HTERT RPE-1 (cell line): ENCODE data around the gene ZBTB20.

Experiments
- in situ Hi-C: fragments of 300-500 bp; cut with MboI; formaldehyde crosslinking; loops from 4 replicates; pipeline ENCODE4 v1.14.3; 2020; ENCODE audit warnings: low sequenced_read_pairs

Gene ZBTB20

DNA sequence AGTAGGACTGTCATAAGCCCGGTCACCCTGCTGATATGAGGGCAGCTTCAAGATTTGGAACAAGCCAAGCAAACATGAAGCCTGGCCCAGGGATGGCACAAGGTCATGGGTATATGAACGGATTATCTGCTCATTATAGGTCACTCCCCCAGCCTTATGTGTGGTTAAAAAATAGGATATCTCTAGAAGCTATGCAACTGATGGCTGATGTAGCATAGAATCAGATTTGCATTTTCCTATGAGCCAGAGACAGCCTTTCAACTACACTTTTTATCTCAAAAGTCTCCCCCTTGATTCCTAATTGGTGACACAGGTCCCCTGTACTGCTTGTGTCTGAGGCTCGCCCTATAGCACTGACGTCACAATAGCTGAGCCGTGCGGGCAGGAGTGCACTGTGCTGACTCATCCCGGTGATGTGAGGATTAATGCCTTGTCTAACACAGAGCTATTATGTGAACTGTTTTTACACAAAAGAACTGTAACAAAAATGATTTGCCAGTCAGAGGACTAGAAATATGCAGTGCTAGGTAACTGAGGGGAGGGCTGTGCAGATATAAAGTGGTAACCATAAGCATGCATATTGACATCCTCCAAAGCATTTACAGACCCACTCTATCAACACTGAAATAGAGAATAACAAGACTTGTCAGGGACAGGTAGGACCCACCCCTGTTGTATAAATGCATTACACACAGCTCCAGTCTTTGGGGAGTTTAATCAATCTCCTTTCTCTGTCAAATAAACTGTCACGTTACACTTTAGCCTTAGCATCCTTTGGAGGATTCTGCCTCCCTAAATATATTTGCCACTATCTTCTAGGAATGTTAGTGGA is 648.3 kb downstream of the ZBTB20 start:
- in situ Hi-C loops = no loop called here

GRCh38 chr3:114496874-114497273 is 650.2 kb downstream of the ZBTB20 start:
- in situ Hi-C loops = no loop called here

GRCh38 chr3:114496466-114496865 is 650.6 kb downstream of the ZBTB20 start:
- in situ Hi-C loops = no loop called here

DNA sequence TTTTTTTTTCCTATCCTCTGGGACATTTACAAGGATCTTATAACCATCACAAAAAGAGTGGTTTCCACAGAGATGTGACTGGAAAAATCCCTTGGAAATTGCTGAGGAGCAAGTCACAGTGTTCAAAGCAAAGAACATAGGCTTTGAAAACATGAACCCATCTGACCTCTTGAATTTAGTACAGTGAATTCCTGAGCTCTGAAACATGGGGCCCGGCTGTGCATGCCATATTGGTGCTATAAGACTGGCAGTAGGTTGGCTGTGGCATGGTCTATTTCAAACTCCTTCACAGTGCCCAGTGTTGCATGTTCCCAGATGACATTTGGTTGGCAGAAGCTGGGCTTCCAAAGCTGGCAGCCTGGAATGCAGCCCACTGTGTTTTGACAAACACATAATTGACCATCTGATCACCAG is 651.1 kb downstream of the ZBTB20 start:
- in situ Hi-C loops = no loop called here

GRCh38 chr3:114494498-114494897 is 652.6 kb downstream of the ZBTB20 start:
- in situ Hi-C loops = no loop called here

GRCh38 chr3:114490829-114491228 is 656.3 kb downstream of the ZBTB20 start:
- in situ Hi-C loops = no loop called here

- in situ Hi-C loops = no loop called here
These were observed 659.6 kb downstream of the ZBTB20 start for GRCh38 chr3:114487502-114487901.

DNA sequence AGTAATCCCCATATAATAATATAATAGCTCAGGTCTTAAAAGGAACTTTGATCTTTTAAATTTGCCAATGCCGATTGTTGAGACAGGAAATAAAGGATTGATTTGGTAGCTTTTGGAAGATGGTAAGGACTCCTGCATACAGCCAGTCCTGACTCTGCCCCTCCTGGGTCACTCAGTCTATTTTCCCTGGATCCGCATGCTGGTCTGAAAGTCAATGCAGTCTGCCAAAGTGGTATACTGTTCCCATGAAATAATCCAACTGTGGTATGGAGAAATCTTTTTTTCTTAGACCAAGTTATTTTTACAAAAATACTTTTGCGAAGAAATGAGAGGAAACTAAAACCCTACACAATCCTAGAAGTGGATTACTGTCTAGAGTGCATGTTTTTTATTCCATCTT is 662.2 kb downstream of the ZBTB20 start:
- in situ Hi-C loops = no loop called here

- in situ Hi-C loops = no loop called here
These were observed 666.0 kb downstream of the ZBTB20 start for GRCh38 chr3:114481113-114481512.

DNA sequence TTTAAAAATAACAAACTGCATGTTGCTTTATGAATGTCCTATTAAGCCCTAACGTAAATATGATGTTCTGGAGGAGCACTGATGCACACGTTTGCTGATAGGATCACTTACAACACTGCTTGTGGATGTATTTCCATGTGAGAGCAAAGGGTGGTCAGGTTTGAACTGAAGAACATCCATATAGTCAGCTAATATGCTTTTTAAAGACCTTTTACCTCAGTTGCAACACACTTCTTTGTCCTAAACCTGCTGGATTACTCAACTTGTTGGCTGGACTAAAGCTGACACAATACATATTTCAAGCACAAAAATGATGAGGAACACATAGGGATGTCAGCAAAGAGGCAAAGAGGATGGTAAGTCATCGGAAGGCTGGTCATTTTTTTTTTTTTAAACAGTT is 666.6 kb downstream of the ZBTB20 start:
- in situ Hi-C loops = no loop called here

DNA sequence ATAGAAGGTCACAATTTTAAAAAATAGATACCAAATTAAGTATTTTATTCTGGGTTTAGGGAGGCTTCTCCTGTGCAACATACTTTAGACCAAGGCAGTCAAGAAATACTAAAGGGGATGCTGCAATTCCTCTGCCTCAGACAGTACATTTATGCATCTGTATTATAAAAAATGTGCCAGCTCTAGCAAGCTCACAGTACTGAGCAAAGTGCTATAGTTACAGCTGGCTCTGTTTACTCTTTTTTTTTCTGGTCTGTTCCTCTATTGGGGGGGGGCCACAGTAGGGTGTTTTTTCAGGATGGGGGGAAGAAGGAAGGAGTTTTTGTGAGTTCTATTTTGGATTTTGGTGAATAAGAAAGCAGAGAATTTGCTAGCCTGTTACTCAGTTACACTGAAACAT is 668.3 kb downstream of the ZBTB20 start:
- in situ Hi-C loops = no loop called here

DNA sequence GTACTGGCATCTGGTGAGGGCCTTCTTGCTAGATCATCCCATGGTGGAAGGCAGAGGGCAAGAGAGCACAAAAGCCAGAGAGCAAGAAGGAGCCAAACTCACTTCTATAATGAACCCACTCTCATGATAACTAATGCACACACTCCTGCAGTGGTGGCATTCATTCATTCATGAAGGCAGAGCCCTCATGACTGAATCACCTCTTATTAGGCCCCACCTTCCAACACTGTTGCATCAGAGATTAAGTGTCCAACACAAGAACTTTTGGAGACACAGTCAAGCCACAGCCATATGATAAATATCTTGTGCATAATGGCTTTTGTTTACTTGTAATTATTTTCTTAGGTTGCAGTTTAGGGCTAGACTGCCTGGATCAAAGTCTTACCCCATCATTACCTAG is 670.6 kb downstream of the ZBTB20 start:
- in situ Hi-C loops = no loop called here

DNA sequence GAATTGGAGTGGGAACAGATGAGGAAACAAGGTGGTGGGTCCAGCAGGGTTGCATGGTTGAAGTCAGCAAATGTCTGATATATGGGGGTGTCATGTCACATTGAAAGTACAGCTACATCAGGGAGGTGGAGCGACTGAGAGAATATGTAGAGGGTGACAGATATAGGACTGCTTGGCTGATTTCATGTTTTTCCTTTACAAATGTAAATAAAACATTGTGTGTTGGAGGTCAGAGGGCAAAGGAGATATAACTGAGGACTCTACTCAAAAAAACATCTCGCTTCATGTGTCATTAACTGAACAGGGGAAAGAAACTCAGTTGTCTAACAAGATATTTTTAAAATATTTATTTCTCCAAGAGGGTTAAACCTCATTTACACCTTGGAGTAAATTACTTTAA is 675.6 kb downstream of the ZBTB20 start:
- in situ Hi-C loops = no loop called here

- in situ Hi-C loops = no loop called here
These were observed 678.0 kb downstream of the ZBTB20 start for GRCh38 chr3:114469070-114469469.

- in situ Hi-C loops = no loop called here
These were observed 680.3 kb downstream of the ZBTB20 start for GRCh38 chr3:114466816-114467215.

DNA sequence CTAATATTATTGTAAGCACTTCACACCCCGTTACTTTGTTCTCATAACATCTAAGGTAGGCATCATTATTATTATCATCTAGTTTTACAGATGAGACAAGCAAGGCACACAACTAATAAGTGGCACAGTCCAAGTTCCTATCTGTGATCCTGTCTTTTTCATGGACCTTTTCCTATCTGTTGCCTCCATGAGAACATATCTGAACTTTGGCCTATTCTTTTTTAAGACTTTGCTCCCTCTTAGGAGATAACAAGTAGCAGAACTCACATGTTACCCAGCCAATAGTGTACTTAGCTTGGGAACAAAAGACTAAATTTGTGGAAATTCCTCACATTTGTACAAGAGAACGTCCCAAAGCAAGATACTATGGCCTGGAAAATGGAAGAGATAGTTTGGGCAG is 680.8 kb downstream of the ZBTB20 start:
- in situ Hi-C loops = no loop called here

- in situ Hi-C loops = no loop called here
These were observed 682.5 kb downstream of the ZBTB20 start for GRCh38 chr3:114464548-114464947.

- in situ Hi-C loops = no loop called here
These were observed 684.3 kb downstream of the ZBTB20 start for GRCh38 chr3:114462750-114463149.

- in situ Hi-C loops = no loop called here
These were observed 686.6 kb downstream of the ZBTB20 start for GRCh38 chr3:114460459-114460858.

DNA sequence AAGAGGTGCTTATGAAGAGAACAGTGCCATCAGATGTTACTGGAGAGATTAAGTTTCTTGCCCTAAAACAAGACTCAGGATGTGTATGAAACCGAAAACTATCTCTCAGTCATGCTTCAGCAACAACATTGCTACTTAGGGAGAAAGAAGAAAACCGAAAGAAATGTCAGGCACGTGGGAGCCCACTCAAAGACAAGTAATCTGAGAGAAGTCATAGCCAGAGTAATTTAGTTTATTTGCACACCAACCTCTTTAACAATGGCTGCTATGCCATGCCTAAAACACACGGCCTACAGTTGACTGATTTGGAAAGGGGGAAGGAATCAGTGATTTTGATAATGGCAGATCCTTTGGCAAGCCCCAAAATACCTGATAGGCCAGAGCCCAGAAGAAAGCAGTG is 690.3 kb downstream of the ZBTB20 start:
- in situ Hi-C loops = no loop called here

- in situ Hi-C loops = no loop called here
These were observed 691.7 kb downstream of the ZBTB20 start for GRCh38 chr3:114455432-114455831.

GRCh38 chr3:114454551-114455251 is 692.4 kb downstream of the ZBTB20 start:
- in situ Hi-C loops = no loop called here
